OCI-LY7 (cell line): Measurements from ENCODE around the gene NRCAM. TPM values are rescaled to one million over a fixed set of nuclear protein-coding genes. Genes with fewer than 3 reads are reported as not detected.

Experiments
- BruUV-seq: library from RNA; stranded (reverse); fragments of 400-500 nt; replicated peaks from 2 replicates; lab custom pipeline; 2021; lab: Mats Ljungman, UMichigan
- CTCF ChIA-PET: fragments of 300-600 bp; sonication (Branson Sonifier 250); formaldehyde crosslinking; loops from one replicate; lab custom pipeline; 2022; ENCODE audit warnings: antibody characterized with exemption; ENCODE audit not compliant: unreplicated experiment; lab: Charles Lee
- POLR2A ChIA-PET: fragments of 300-600 bp; sonication (Branson Sonifier 250); formaldehyde crosslinking; loops from one replicate; lab custom pipeline; 2022; ENCODE audit warnings: antibody characterized with exemption; lab: Charles Lee
- DNase-seq: peaks from one replicate; pipeline ENCODE4 v3.0.0-alpha.2; 2015; ENCODE audit warnings: low spot score
- H2AFZ ChIP-seq: fragments of 200-600 bp; sonication (generic), shearing (Covaris generic); 2 replicates; pipeline ENCODE4 v1.6.1; 2014; ENCODE audit warnings: mild to moderate bottlenecking, antibody characterized with exemption, low read length, moderate library complexity
- H3K27ac ChIP-seq: fragments of 200-600 bp; sonication (generic); 2 replicates; pipeline ENCODE4 v1.5.1; 2014; ENCODE audit warnings: mixed run types, low read depth, mild to moderate bottlenecking, moderate library complexity, low read length, inconsistent platforms; ENCODE audit not compliant: poor library complexity, severe bottlenecking
- H3K36me3 ChIP-seq: fragments of 200-600 bp; sonication (generic); 2 replicates; pipeline ENCODE4 v1.6.1; 2014; ENCODE audit warnings: mild to moderate bottlenecking, antibody characterized with exemption, low read length, moderate library complexity, mixed read lengths; ENCODE audit not compliant: insufficient read depth
- H3K4me1 ChIP-seq: fragments of 200-600 bp; sonication (generic); 2 replicates; pipeline ENCODE4 v1.5.1; 2014; ENCODE audit warnings: mild to moderate bottlenecking, low read length; ENCODE audit not compliant: insufficient read depth, poor library complexity, severe bottlenecking
- H3K4me2 ChIP-seq: fragments of 200-600 bp; sonication (generic); 2 replicates; pipeline ENCODE4 v1.6.1; 2014; ENCODE audit warnings: mild to moderate bottlenecking, low read length
- H3K4me3 ChIP-seq: fragments of 200-600 bp; sonication (generic); 2 replicates; pipeline ENCODE4 v1.5.1; 2014; ENCODE audit warnings: mild to moderate bottlenecking, low read depth, low read length; ENCODE audit not compliant: poor library complexity, severe bottlenecking
- H3K79me2 ChIP-seq: fragments of 200-600 bp; sonication (generic); 2 replicates; pipeline ENCODE4 v1.6.1; 2016; ENCODE audit warnings: low read depth, mild to moderate bottlenecking, low read length, moderate library complexity, mixed read lengths; ENCODE audit not compliant: insufficient read depth
- H3K9me2 ChIP-seq: fragments of 200-600 bp; sonication (generic); 2 replicates; pipeline ENCODE4 v1.6.1; 2016; ENCODE audit warnings: mild to moderate bottlenecking, low read length, mixed read lengths; ENCODE audit not compliant: insufficient read depth
- H3K9me3 ChIP-seq: fragments of 200-600 bp; sonication (generic); 2 replicates; pipeline ENCODE4 v1.6.1; 2014; ENCODE audit warnings: mild to moderate bottlenecking, mixed run types, low read length, mixed read lengths
- H4K20me1 ChIP-seq: fragments of 200-600 bp; sonication (generic); 2 replicates; pipeline ENCODE4 v1.6.1; 2014; ENCODE audit warnings: mild to moderate bottlenecking, antibody characterized with exemption, low read length, moderate library complexity, mixed read lengths; ENCODE audit not compliant: insufficient read depth
- CTCF ChIP-seq: fragments of 200-600 bp; sonication (generic); conservative IDR thresholded peaks from 2 replicates; pipeline ENCODE4 v1.5.1; 2014; ENCODE audit warnings: mild to moderate bottlenecking, antibody characterized with exemption, low read length, moderate library complexity, mixed read lengths
- EZH2phosphoT487 ChIP-seq: fragments of 200-600 bp; sonication (generic); IDR thresholded peaks from 2 replicates; pipeline ENCODE4 v1.6.1; 2018; ENCODE audit warnings: low read depth, borderline replicate concordance, mild to moderate bottlenecking, mixed run types, antibody characterized with exemption, low read length, moderate library complexity, mixed read lengths
- intact Hi-C: fragments of 100-400 bp; cut with micrococcal nuclease; formaldehyde crosslinking; loops from one replicate; pipeline ENCODE4 v1.10.0; 2022; ENCODE audit not compliant: unreplicated experiment
- total RNA-seq, 2 experiments: library from RNA; depleted of rRNA in 1 of 2; stranded (reverse); fragments of >200 nt in 1 of 2; shearing (Covaris generic) in 1 of 2; gene quantifications; 2 replicates each; pipeline ENCODE4 v1.2.3, GENCODE V29; 2014 to 2022

The NRCAM gene
- total RNA-seq, 2 experiments from 2014 or later, result not detected

- Histone ChIP-seq H3K9me3 (no peaks in the 10 kb centered on the region), H2AFZ (no peak overlapping the region), H3K36me3 (no peaks in the 10 kb centered on the region), H4K20me1 (no peaks in the 10 kb centered on the region), H3K4me1 (no peaks in the 10 kb centered on the region), H3K4me3 (no peak overlapping the region), H3K79me2 (no peaks in the 10 kb centered on the region), H3K27ac (no peak overlapping the region), H3K9me2 (no peaks in the 10 kb centered on the region), H3K4me2 (no peak overlapping the region)
- BruUV-seq, result no TSS peak
- intact Hi-C loops, result no loop called here
- CTCF ChIA-PET, result no interaction called here
- POLR2A ChIA-PET, result no interaction called here
- no peak for DNase-seq
- TF ChIP-seq EZH2phosphoT487 (no peak), CTCF (no peak)
These were observed 222.0 kb downstream of the NRCAM start for GRCh38 chr7:108234281-108234680.

- Histone ChIP-seq H3K36me3 (no peaks in the 10 kb centered on the region), H3K9me3 (no peaks in the 10 kb centered on the region), H3K4me1 (no peaks in the 10 kb centered on the region), H3K4me3 (no peak overlapping the region), H2AFZ (no peak overlapping the region), H3K79me2 (no peaks in the 10 kb centered on the region), H3K4me2 (no peak overlapping the region), H3K27ac (no peak overlapping the region), H3K9me2 (no peaks in the 10 kb centered on the region), H4K20me1 (no peaks in the 10 kb centered on the region)
- no TSS peak for BruUV-seq
- TF ChIP-seq EZH2phosphoT487, result no peak
- no peak for TF ChIP-seq CTCF
- DNase-seq, result no peak
- intact Hi-C loops, result no loop called here
- ChIA-PET CTCF (no interaction called here), POLR2A (no interaction called here)
These were observed 224.2 kb downstream of the NRCAM start for GRCh38 chr7:108232076-108232475.

- no peaks in the 10 kb centered on the region for H3K79me2 ChIP-seq
- H3K9me3 ChIP-seq, result no peaks in the 10 kb centered on the region
- H3K36me3 ChIP-seq, result no peaks in the 10 kb centered on the region
- no peak overlapping the region for H3K4me3 ChIP-seq
- ChIA-PET CTCF (no interaction called here), POLR2A (interaction anchor here (1.0 kb wide), 1 partner anchor 263 kb away, joined by 3 read pairs; no protein-coding TSS in a partner anchor)
- BruUV-seq, result no TSS peak
- no peak for DNase-seq
- H3K4me2 ChIP-seq, result no peak overlapping the region
- H3K4me1 ChIP-seq, result no peaks in the 10 kb centered on the region
- H3K27ac ChIP-seq, result no peak overlapping the region
- H4K20me1 ChIP-seq, result no peaks in the 10 kb centered on the region
- intact Hi-C loops, result loop anchor here (1.0 kb wide), 1 partner anchor 13 kb away; no protein-coding TSS in a partner anchor
- H2AFZ ChIP-seq, result no peak overlapping the region
- no peak for TF ChIP-seq CTCF
- TF ChIP-seq EZH2phosphoT487, result no peak
- H3K9me2 ChIP-seq, result no peaks in the 10 kb centered on the region
These were observed 225.0 kb downstream of the NRCAM start for GRCh38 chr7:108231221-108231620.
